Measurements from ENCODE around the gene TCEAL7. TPM values are rescaled to one million over a fixed set of nuclear protein-coding genes. Genes with fewer than 3 reads are reported as not detected.

The TCEAL7 gene
- total RNA-seq, 1 donor from 2014 or later: 34.3 TPM

GRCh38 chrX:103309860-103310554 is 20.0 kb upstream of the TCEAL7 start:
- peaks cover 3% of the 10 kb centered on the region for H3K27me3 Mint-ChIP-seq (ENCODE audit: insufficient read depth, low read depth)
- peak overlapping the region; percentile 73 for H2AFZ ChIP-seq (replicated peaks)
- no peaks in the 10 kb centered on the region for H3K36me3 Mint-ChIP-seq
- H3K4me1 Mint-ChIP-seq: peaks cover 7% of the 10 kb centered on the region
- peaks cover 9% of the 10 kb centered on the region for H3K9me3 ChIP-seq (ENCODE audit: low read depth)
- H3K9me3 Mint-ChIP-seq: no peaks in the 10 kb centered on the region
- peak overlapping the region; percentile 82 for H3K4me2 ChIP-seq
- H3K27me3 ChIP-seq: no peaks in the 10 kb centered on the region
- TF ChIP-seq, protein P1, sequence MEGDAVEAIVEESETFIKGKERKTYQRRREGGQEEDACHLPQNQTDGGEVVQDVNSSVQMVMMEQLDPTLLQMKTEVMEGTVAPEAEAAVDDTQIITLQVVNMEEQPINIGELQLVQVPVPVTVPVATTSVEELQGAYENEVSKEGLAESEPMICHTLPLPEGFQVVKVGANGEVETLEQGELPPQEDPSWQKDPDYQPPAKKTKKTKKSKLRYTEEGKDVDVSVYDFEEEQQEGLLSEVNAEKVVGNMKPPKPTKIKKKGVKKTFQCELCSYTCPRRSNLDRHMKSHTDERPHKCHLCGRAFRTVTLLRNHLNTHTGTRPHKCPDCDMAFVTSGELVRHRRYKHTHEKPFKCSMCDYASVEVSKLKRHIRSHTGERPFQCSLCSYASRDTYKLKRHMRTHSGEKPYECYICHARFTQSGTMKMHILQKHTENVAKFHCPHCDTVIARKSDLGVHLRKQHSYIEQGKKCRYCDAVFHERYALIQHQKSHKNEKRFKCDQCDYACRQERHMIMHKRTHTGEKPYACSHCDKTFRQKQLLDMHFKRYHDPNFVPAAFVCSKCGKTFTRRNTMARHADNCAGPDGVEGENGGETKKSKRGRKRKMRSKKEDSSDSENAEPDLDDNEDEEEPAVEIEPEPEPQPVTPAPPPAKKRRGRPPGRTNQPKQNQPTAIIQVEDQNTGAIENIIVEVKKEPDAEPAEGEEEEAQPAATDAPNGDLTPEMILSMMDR (IDR thresholded peaks at IDR 0.05): no peak
- no peak for TF ChIP-seq EZH2phosphoT487 (IDR thresholded peaks at IDR 0.05)
- TF ChIP-seq EZH2 (IDR thresholded peaks at IDR 0.05): no peak
- H3F3A ChIP-seq (ENCODE audit: low read depth): no peaks in the 10 kb centered on the region
- no peaks in the 10 kb centered on the region for H4K20me1 ChIP-seq (ENCODE audit: low read depth)
- H3K4me3 ChIP-seq: peak overlapping the region; percentile 79
- H3K79me2 ChIP-seq (ENCODE audit: low read depth): no peaks in the 10 kb centered on the region
- peak overlapping the region; percentile 71 for H3K9ac ChIP-seq
- no peak overlapping the region for H3K27ac ChIP-seq
- H3K36me3 ChIP-seq: no peaks in the 10 kb centered on the region
- peak overlapping the region; percentile 82 for H3K4me3 Mint-ChIP-seq
- no peak for DNase-seq (ENCODE audit: low spot score)
- no peaks in the 10 kb centered on the region for H3K4me1 ChIP-seq
- no peak overlapping the region for H3K27ac Mint-ChIP-seq

DNA sequence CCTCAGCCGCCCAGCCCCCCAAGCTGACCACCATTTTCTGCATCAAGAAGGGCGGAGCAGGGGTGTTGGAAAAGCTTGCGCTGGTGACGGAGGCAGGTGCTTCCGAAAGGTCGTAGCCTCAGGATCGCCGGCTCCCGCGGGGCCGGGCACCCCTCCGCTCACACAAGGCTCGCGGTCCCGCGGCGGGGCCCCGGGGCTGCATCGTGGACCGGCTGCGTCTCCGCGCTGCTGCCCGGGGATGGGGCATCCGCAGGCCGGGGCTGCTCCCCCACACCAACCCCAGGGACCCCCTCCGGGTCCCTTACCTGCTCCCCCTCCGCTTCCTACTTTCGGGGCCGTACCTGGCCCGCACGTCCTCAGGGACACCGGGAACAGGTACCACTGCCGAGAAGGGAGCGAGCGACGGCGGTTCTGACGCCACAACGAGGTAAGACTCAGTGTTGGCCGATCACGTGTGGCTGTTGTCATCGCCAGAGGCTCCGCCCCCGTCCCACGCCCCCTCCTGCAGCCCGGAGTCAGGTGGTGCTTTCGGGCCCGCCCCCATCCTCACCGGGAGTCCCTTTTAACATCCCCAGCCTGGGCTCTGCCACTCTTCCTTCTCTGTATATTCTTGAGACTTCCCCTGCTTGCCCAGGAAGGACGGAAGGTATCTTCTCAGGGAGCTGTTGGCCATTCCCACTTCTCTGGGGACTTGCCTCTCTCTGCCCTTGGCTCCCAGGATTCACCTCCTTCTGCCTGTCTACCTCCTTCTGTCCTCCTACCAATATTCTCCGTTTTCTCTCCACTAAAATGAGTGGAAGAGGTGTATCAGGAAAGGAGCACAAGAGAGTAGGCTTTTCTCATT is 19.3 kb upstream of the TCEAL7 start, which contains the start of gene BEX2:
Gene BEX2, minus strand, starts transcription at position 436 of the 844 bp plus-strand sequence. CDS start 1,014 bp downstream, outside the sequence.
- H2AFZ ChIP-seq (replicated peaks): peak within 1 kb of the TSS; percentile 92

DNA sequence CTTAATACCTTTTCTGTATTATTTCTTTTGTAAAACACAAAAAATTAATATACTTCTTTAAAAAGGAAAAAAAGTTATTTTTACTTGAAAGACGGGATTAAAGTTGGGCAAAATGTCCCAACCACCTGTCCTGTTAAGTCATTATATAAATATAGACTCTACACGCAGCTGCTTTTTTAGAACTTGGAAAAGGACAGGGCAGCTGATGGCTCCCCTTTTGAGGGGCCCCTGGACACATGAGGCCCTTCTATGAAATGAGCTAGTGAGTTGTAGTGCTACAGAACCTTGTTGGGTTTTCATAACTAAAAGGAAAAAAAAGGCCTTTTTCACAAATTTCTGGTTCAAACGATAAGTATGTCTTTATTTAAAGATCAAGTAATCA is 18.6 kb upstream of the TCEAL7 start:
- H3K4me1 ChIP-seq: no peaks in the 10 kb centered on the region
- peaks cover 6% of the 10 kb centered on the region for H3K9me3 ChIP-seq (ENCODE audit: low read depth)
- H3K4me2 ChIP-seq: peak overlapping the region; percentile 82
- Mint-ChIP-seq H3K9me3 (no peaks in the 10 kb centered on the region), H3K4me1 (peaks cover 7% of the 10 kb centered on the region), H3K4me3 (peak overlapping the region; percentile 91), H3K27ac (no peak overlapping the region), H3K36me3 (no peaks in the 10 kb centered on the region), H3K27me3 (ENCODE audit: insufficient read depth, low read depth) (peaks cover 3% of the 10 kb centered on the region)
- no peaks in the 10 kb centered on the region for H3F3A ChIP-seq (ENCODE audit: low read depth)
- no peaks in the 10 kb centered on the region for H3K27me3 ChIP-seq
- H4K20me1 ChIP-seq (ENCODE audit: low read depth): no peaks in the 10 kb centered on the region
- H2AFZ ChIP-seq (replicated peaks): peak overlapping the region; percentile 92
- H3K79me2 ChIP-seq (ENCODE audit: low read depth): no peaks in the 10 kb centered on the region
- no peak for DNase-seq (ENCODE audit: low spot score)
- TF ChIP-seq, protein P1 (IDR thresholded peaks at IDR 0.05): no peak
- TF ChIP-seq EZH2 (IDR thresholded peaks at IDR 0.05): no peak
- TF ChIP-seq EZH2phosphoT487 (IDR thresholded peaks at IDR 0.05): no peak
- no peak overlapping the region for H3K9ac ChIP-seq
- no peaks in the 10 kb centered on the region for H3K36me3 ChIP-seq
- H3K27ac ChIP-seq: no peak overlapping the region
- H3K4me3 ChIP-seq: peak overlapping the region; percentile 79

More for the DNA sequence above, 19.3 kb upstream of the TCEAL7 start, which contains the start of gene BEX2:
- Histone ChIP-seq H3F3A (ENCODE audit: low read depth) (no peaks in the 10 kb centered on the region), H3K9me3 (ENCODE audit: low read depth) (peaks cover 9% of the 10 kb centered on the region), H3K27me3 (no peaks in the 10 kb centered on the region), H3K36me3 (no peaks in the 10 kb centered on the region), H3K4me2 (peak within 1 kb of the TSS; percentile 82), H3K9ac (peak within 1 kb of the TSS; percentile 71), H3K79me2 (ENCODE audit: low read depth) (no peaks in the 10 kb centered on the region), H3K4me1 (no peaks in the 10 kb centered on the region), H4K20me1 (ENCODE audit: low read depth) (no peaks in the 10 kb centered on the region), H3K4me3 (peak within 1 kb of the TSS; percentile 79), H3K27ac (no peak within 1 kb of the TSS)
- Mint-ChIP-seq H3K4me1 (peaks cover 7% of the 10 kb centered on the region), H3K27me3 (ENCODE audit: insufficient read depth, low read depth) (peaks cover 3% of the 10 kb centered on the region), H3K4me3 (peak within 1 kb of the TSS; percentile 91), H3K27ac (no peak within 1 kb of the TSS), H3K36me3 (no peaks in the 10 kb centered on the region), H3K9me3 (no peaks in the 10 kb centered on the region)
- TF ChIP-seq EZH2 (IDR thresholded peaks at IDR 0.05) (no peak), EZH2phosphoT487 (IDR thresholded peaks at IDR 0.05) (no peak)
- TF ChIP-seq, protein P1 (IDR thresholded peaks at IDR 0.05): no peak
- peak; percentile 87 for DNase-seq (ENCODE audit: low spot score)
